Pericardium fibroblast (primary cell): ENCODE data around the gene AP2A1. TPM values are rescaled to one million over a fixed set of nuclear protein-coding genes. Genes with fewer than 3 reads are reported as not detected.

Source experiments
- total RNA-seq: library from RNA; depleted of rRNA; stranded (reverse); fragments of >200 nt; gene quantifications from 2 replicates; pipeline ENCODE4 v1.2.3, GENCODE V29; 2015

AP2A1 gene
- total RNA-seq, result 174 and 177 TPM in 2 replicates

GRCh38 chr19:49766930-49767299 is at the start of gene AP2A1:
Gene AP2A1 (plus strand): TSS chr19:49767001. CDS start chr19:49767134, 133 bp downstream.

DNA sequence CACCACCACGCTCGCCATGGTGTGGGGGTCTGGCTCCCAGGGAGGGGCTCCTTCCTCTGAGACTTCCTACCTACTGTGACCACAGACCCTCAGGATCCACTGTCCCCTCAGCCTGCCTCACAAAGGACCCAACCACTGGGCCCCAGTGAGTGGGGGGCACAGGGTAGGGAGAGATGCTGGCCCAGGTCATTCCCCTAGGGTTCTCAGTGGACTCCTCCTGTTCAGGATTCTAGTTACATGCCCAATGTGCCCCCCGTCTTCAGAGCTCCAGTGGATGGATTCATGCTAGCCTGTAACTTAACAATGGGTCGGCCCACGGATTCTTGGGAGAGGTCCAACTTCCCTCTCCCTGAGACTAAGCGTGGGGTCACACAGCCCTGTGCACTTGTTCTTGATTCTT is 3.6 kb upstream of the AP2A1 start, which contains the start of gene TSKS:
TSS of gene TSKS (minus strand) at position 77 of the 400 bp plus-strand sequence. CDS start at position 18, 59 bp downstream.

DNA sequence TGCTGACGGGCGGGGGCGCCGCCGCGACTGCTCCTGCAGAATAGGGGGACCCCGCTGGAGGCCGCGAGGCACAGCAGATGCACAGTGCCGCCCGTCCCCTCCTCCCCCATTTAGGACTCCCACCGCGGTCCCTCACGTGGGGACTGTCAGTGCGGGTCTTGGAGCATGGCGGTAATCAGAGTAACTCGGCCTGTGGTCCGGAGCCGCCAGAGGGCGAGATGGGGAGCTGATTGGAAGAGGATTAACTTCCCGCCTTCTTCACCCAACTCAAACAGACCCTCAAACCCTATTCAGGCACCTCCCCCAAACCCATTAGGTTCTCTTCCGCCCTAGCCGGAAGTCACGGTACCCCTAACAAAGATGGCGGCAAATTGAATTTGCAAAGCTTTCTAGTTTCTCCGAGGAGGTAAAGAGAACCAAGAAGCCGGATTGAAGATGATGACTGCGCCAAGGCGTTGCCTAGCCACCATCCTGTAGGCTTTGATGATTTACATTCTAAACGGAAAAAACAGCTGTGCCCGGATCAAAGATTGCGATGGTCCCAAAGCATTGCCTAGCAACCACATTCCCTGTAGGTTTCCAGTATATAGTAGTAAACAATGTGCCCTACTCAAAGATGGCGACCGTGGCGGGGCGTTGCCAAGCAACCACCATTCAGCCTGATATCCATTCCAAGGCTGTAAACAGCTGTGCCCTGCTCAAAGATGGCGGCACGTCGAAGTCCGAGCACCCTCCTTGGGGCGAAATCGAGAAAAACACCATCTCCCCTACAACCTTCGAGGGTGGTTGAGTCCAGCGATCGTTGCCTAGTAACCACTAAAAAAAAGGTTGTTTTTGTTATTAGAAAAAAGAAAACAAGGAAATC is 46.4 kb downstream of the AP2A1 start, which contains the start of gene FUZ:
TSS of gene FUZ (minus strand) at position 296 of the 865 bp plus-strand sequence. CDS start at position 110, 186 bp downstream.

GRCh38 chr19:49817964-49818648 is 51.3 kb downstream of the AP2A1 start, which contains the start of gene MED25:
Gene MED25 (plus strand): TSS chr19:49818289. CDS start chr19:49818342, 53 bp downstream.

DNA sequence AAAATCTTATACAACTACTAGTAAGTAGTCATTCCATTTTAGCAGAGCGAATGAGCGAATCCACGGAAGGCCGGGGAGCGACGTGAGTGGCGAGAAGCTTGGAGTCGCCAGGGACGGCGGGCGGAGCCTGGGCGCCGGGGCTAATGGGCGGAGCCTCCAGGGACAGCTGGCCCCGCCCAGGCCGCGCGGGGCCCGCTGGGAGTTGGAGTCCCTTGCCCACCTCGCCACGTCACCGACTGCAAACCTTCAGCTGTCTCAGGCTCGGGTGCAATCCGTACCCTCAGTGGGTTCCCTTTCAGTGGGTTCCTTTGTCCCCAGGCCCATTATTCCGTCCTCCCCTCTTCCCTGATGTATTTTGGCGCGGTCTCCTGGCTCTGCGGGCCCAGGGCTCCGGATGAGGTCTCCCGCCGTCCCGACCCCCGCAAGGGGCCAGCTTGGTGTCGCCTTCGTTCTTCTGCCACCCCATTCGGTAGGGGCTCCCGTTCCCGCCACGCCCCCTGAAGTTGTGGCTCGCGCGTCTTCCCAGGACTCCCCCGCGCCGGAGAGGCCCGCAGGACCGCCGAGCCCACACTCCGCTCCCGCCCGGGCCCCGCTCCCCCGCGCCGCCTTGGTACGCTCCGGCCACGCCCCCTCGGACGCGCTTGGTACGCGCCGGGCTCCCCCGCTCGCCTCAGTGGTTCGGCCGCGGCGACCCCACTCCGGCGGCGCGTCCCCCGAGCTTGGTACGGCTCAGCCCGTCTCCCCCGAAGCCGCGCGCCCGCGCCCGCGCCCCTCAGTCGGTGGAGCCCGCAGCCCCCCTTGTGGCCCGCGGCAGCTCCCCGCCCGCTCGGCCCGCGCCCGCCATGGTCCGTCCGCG is 83.9 kb downstream of the AP2A1 start, which contains the start of gene PTOV1:
TSS of gene PTOV1 (plus strand) at position 673 of the 856 bp plus-strand sequence.

Other genes starting within 250 kb of the AP2A1 start
- gene RCN3, start 239.0 kb upstream of the AP2A1 start, total RNA-seq, result 161 and 237 TPM in 2 replicates
- gene NOSIP, start 186.4 kb upstream of the AP2A1 start, total RNA-seq, result 63.1 and 64.5 TPM in 2 replicates
- gene PRRG2, start 185.7 kb upstream of the AP2A1 start, total RNA-seq, result 0.09 TPM in 1 of 2 replicates, not detected in the other
- 6.9 and 8.0 TPM in 2 replicates for gene PRR12, start 175.8 kb upstream of the AP2A1 start, total RNA-seq
- gene RRAS, start 126.9 kb upstream of the AP2A1 start, total RNA-seq, result 93.1 and 141 TPM in 2 replicates
- gene SCAF1, start 124.8 kb upstream of the AP2A1 start, total RNA-seq, result 31.8 and 47.6 TPM in 2 replicates
- 33.0 and 39.3 TPM in 2 replicates for gene IRF3, start 101.1 kb upstream of the AP2A1 start, total RNA-seq
- 4.9 and 19.4 TPM in 2 replicates for gene BCL2L12, start 101.1 kb upstream of the AP2A1 start, total RNA-seq
- gene PRMT1, start 89.7 kb upstream of the AP2A1 start, total RNA-seq, result 165 and 173 TPM in 2 replicates
- gene ADM5, start 77.4 kb upstream of the AP2A1 start, total RNA-seq, result 0.12 and 0.26 TPM in 2 replicates
- gene CPT1C, start 75.9 kb upstream of the AP2A1 start, total RNA-seq, result 11.0 and 14.8 TPM in 2 replicates
- 0.47 and 3.6 TPM in 2 replicates for gene TSKS, start 3.7 kb upstream of the AP2A1 start, total RNA-seq
- gene FUZ, start 46.3 kb downstream of the AP2A1 start, total RNA-seq, result 12.3 and 24.7 TPM in 2 replicates
- gene MED25, start 51.3 kb downstream of the AP2A1 start, total RNA-seq, result 22.5 and 23.3 TPM in 2 replicates
- 93.7 and 94.1 TPM in 2 replicates for gene PTOV1, start 84.2 kb downstream of the AP2A1 start, total RNA-seq
- 25.6 and 31.2 TPM in 2 replicates for gene PNKP, start 100.6 kb downstream of the AP2A1 start, total RNA-seq
- 39.9 and 47.8 TPM in 2 replicates for gene AKT1S1, start 110.4 kb downstream of the AP2A1 start, total RNA-seq
- gene TBC1D17, start 110.7 kb downstream of the AP2A1 start, total RNA-seq, result 30.7 and 32.6 TPM in 2 replicates
- not detected in 2 replicates for gene IL4I1, start 129.9 kb downstream of the AP2A1 start, total RNA-seq
- 24.9 and 117 TPM in 2 replicates for gene ATF5, start 162.2 kb downstream of the AP2A1 start, total RNA-seq
- 21.2 and 29.9 TPM in 2 replicates for gene NUP62, start 162.5 kb downstream of the AP2A1 start, total RNA-seq
- gene SIGLEC11, start 194.2 kb downstream of the AP2A1 start, total RNA-seq, result not detected in 2 replicates